Measurements from ENCODE around the gene CCL26.
A peak's percentile ranks its signal among the peaks of the same experiment; 100 is the strongest.
"Not testable (repeated sequence)": the region's sequence is repeated elsewhere in the genome, so short reads cannot be mapped to it uniquely, and the experiment has no call there.

The CCL26 gene

GRCh38 chr7:75789361-75789924 lies 17.4 kb upstream of the CCL26 start:
- DNase-seq = no peak

GRCh38 chr7:75788154-75788847 lies 16.3 kb upstream of the CCL26 start:
- DNase-seq = not testable (repeated sequence)

- DNase-seq = not testable (repeated sequence)
Measured at GRCh38 chr7:75783058-75783457, 11.0 kb upstream of the CCL26 start.

GRCh38 chr7:75780647-75781273 lies 8.7 kb upstream of the CCL26 start:
- not testable (repeated sequence) for DNase-seq

GRCh38 chr7:75779516-75779915 lies 7.5 kb upstream of the CCL26 start:
- DNase-seq = not testable (repeated sequence)

GRCh38 chr7:75779035-75779434 lies 7.0 kb upstream of the CCL26 start:
- DNase-seq = not testable (repeated sequence)

GRCh38 chr7:75776295-75776971 lies 4.4 kb upstream of the CCL26 start:
- peak in 1 of 4 experiments; percentile 37 for DNase-seq

- DNase-seq = not testable (repeated sequence)
Measured at GRCh38 chr7:75773958-75774357, 1.9 kb upstream of the CCL26 start.

GRCh38 chr7:75771224-75771623 lies 787 bp downstream of the CCL26 start:
- DNase-seq = no peak

GRCh38 chr7:75762350-75762917 lies 9.6 kb downstream of the CCL26 start:
- peak; percentile 33 to 84 (median 62) for DNase-seq

- not testable (repeated sequence) for DNase-seq
Measured at GRCh38 chr7:75761801-75762200, 10.2 kb downstream of the CCL26 start.

- DNase-seq = peak in 1 of 4 experiments; percentile 27
Measured at GRCh38 chr7:75758491-75758890, 13.5 kb downstream of the CCL26 start.

- DNase-seq = no peak
Measured at GRCh38 chr7:75757860-75758259, 14.2 kb downstream of the CCL26 start.

GRCh38 chr7:75756991-75757676 lies 14.9 kb downstream of the CCL26 start:
- peak; percentile 50 to 75 (median 54) for DNase-seq

GRCh38 chr7:75756206-75756990 lies 15.6 kb downstream of the CCL26 start:
- no peak for DNase-seq

- no peak for DNase-seq
Measured at GRCh38 chr7:75743455-75743859, 28.6 kb downstream of the CCL26 start.

- peak; percentile 84 to 97 (median 90) for DNase-seq
Measured at GRCh38 chr7:75740846-75741497, 31.0 kb downstream of the CCL26 start.

- no peak for DNase-seq
Measured at GRCh38 chr7:75739796-75740672, 32.0 kb downstream of the CCL26 start.

GRCh38 chr7:75738975-75739795 lies 32.8 kb downstream of the CCL26 start:
- DNase-seq = peak; percentile 99 to 100 (median 100)
